HCT116 (cell line): Measurements from ENCODE around the gene FAM120A.

Experiments used
- CTCF ChIP-seq, 3 experiments: fragments of 200-600 bp in 1 of 3; sonication (generic) in 1 of 3; IDR thresholded peaks in 2 of 3; conservative IDR thresholded peaks in 1 of 3; 2 replicates each; pipeline ENCODE4 v1.5.1; 2012 to 2017; ENCODE audit warnings: low read depth in 2 of 3, low read length in 2 of 3, antibody characterized with exemption in 1 of 3, borderline replicate concordance in 1 of 3, control low read depth in 1 of 3, mild to moderate bottlenecking in 1 of 3, mixed read lengths in 1 of 3, mixed run types in 1 of 3, moderate library complexity in 1 of 3; ENCODE audit not compliant: insufficient read depth in 1 of 3
- EZH2phosphoT487 ChIP-seq: fragments of 200-600 bp; IDR thresholded peaks from 2 replicates; pipeline ENCODE4 v1.6.1; 2018; ENCODE audit warnings: antibody characterized with exemption, borderline replicate concordance
- POLR2AphosphoS5 ChIP-seq: IDR thresholded peaks from 2 replicates; pipeline ENCODE4 v1.6.1; 2011; ENCODE audit warnings: mild to moderate bottlenecking, low read depth, low read length, moderate library complexity
- RAD21 ChIP-seq: IDR thresholded peaks from 2 replicates; pipeline ENCODE4 v1.6.1; 2012; ENCODE audit warnings: low read depth, mild to moderate bottlenecking
- SRF ChIP-seq: IDR thresholded peaks from 2 replicates; pipeline ENCODE4 v1.6.1; 2012; ENCODE audit warnings: low read depth
- ZBTB33 ChIP-seq: IDR thresholded peaks from 2 replicates; pipeline ENCODE4 v1.6.1; 2011; ENCODE audit warnings: mild to moderate bottlenecking, low read length, moderate library complexity; ENCODE audit not compliant: insufficient replicate concordance; ENCODE audit errors: extremely low read depth

GRCh38 chr9:93432964-93433363 is 18.5 kb upstream of the FAM120A start:
- TF ChIP-seq CTCF (IDR thresholded peaks at IDR 0.05 in 2 of 3, conservative IDR thresholded peaks at IDR 0.05 in 1 of 3; ENCODE audit: borderline replicate concordance in 1 of 3, insufficient read depth in 1 of 3, low read depth in 2 of 3, low read length in 2 of 3) (no peak), EZH2phosphoT487 (no peak), ZBTB33 (no peak), RAD21 (no peak), POLR2AphosphoS5 (no peak), SRF (no peak)
